Adrenal gland (tissue), 12 donors: Measurements from ENCODE around the gene L3MBTL1. TPM values are rescaled to one million over a fixed set of nuclear protein-coding genes. Genes with fewer than 3 reads are reported as not detected.

ENCODE experiments used
- DNase-seq, 7 donors: peaks; one replicate each; pipeline ENCODE4 v3.0.0-alpha.2; 2019 to 2020
- H3K27ac ChIP-seq, 5 donors: fragments of 200-600 bp; sonication (generic) in 4 of 5; 1 replicate in 3 of 5; 2 replicates in 2 of 5; pipeline versions ENCODE4 v1.5.1 to v1.8.0; 2016 to 2020; ENCODE audit warnings: mild to moderate bottlenecking in 1 of 5
- H3K27me3 ChIP-seq: fragments of 200-600 bp; 2 replicates; pipeline ENCODE4 v1.8.0; 2021
- H3K36me3 ChIP-seq, 2 donors: fragments of 200-600 bp; replicated peaks in 1 of 2; 1 replicate in 1 of 2; 2 replicates in 1 of 2; pipeline versions ENCODE4 v1.5.1 to v1.8.0; 2018 to 2022
- H3K4me1 ChIP-seq, 2 donors: fragments of 200-600 bp; replicated peaks in 1 of 2; 1 replicate in 1 of 2; 2 replicates in 1 of 2; pipeline versions ENCODE4 v1.5.1 to v1.8.0; 2018 to 2021
- H3K4me3 ChIP-seq, 4 donors: fragments of 200-600 bp; sonication (generic) in 3 of 4; one replicate each; pipeline ENCODE4 v1.5.1; 2016 to 2018
- H3K9me3 ChIP-seq, 3 donors: fragments of 200-600 bp; sonication (generic) in 1 of 3; replicated peaks in 1 of 3; 1 replicate in 2 of 3; 2 replicates in 1 of 3; pipeline versions ENCODE4 v1.5.1 to v1.8.0; 2016 to 2021
- POLR2A ChIP-seq, 2 donors: fragments of 450-650 bp; IDR thresholded peaks; one replicate each; pipeline ENCODE4 v1.6.1; 2017; ENCODE audit warnings: antibody characterized with exemption in 2 of 2, mild to moderate bottlenecking in 2 of 2, moderate library complexity in 1 of 2
- WGBS, 4 donors: extraction: QIAGEN DNeasy Blood & Tissue Kit in 2 of 4; methylation state at CpG; one replicate each; pipeline versions ENCODE4 v1.1.5 to v1.1.7; 2013 to 2017; 5-methylcytosine and 5-hydroxymethylcytosine counted together
- intact Hi-C, 2 donors: fragments of 100-400 bp; cut with DNase I; formaldehyde crosslinking; loops; one replicate each; pipeline versions ENCODE4 v1.14.1 to v1.15.0; 2022 to 2023
- polyA plus RNA-seq, 3 donors: library from polyadenylated mRNA; stranded (reverse); fragments of 200-250 nt in 2 of 3; fragments of 350-450 nt in 1 of 3; fragmentation: Illumina TruSeq in 1 of 3; extraction: RNeasy Lipid Tissue Mini Kit (QIAGEN cat#74804) in 1 of 3; gene quantifications; one replicate each; pipeline ENCODE4 v1.2.3, GENCODE V29; 2013 to 2014
- total RNA-seq, 9 donors: library from RNA; depleted of rRNA in 4 of 9; stranded (reverse); fragments of >200 nt in 4 of 9; fragments of 120-200 nt in 1 of 9; fragmentation: NEBNext Ultra II Directional in 1 of 9; extraction: Animal tissue kit (Norgen Biotek cat#: 25700) in 1 of 9; gene quantifications; one replicate each; pipeline versions ENCODE4 v1.1.0 to v1.2.4, GENCODE V29; 2013 to 2023
- TF ChIP-seq, protein P1 (sequence below), 6 experiments: fragments of 450-650 bp in 4 of 6; fragments of 200-600 bp in 2 of 6; sonication (generic) in 1 of 6; IDR thresholded peaks; 1 replicate in 5 of 6; 2 replicates in 1 of 6; pipeline versions ENCODE4 v1.5.1 to v1.8.0; 2016 to 2021; ENCODE audit warnings: antibody characterized with exemption in 6 of 6, mild to moderate bottlenecking in 2 of 6, moderate library complexity in 1 of 6
- donor health status: healthy with polysubstance abuse.
- donor health status: Bipolar disorder and iron deficiency.
- donor health status: DM: yes; HTN: yes; CAD: no.
- donor health status: DM: no; HTN: no; CAD: no.
- donor health status: DM: no; HTN: no; CAD: no.
- donor health status: DM: yes; HTN: yes; CAD: no.

L3MBTL1 gene
- total and polyA plus RNA-seq, 12 donors, result 3.3 to 24.4 (median 14.0) TPM

DNA sequence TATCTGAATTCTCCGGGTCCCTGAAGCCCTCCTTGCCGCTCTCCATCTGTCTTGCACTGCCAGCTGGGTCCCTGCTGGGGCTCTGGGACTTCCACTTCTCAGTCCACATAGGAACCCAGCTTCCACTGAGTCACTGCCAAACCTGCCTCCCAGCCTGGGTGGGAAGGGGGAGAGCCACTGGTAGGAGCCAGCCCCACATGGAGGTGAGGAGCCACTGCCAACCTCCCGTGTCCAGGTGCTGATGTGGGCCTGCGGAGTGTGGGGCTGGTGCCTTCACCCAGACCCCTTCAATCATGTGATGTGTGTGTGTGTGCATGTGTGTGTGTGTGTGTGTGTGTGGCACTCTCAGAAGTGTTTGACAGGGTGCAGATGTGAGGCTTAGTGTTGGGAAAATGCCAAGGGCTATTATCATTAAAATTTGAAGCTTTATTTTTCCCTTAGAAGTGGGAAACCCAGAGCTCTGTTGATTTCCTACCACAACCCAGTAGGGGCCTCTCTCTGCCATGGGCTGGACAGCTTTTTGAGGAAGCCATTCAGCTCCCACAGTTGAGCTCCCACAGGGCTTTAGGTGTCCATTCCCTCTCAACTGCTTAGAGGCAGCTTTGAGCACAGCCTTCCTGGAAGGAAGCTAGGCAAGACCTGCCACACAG lies 42.0 kb downstream of the L3MBTL1 start:
- Histone ChIP-seq H3K27ac (no peak overlapping the region), H3K4me3 (no peak overlapping the region), H3K27me3 (no peaks in the 10 kb centered on the region), H3K36me3 (no peaks in the 10 kb centered on the region), H3K4me1 (no peaks in the 10 kb centered on the region), H3K9me3 (no peaks in the 10 kb centered on the region)
- TF ChIP-seq POLR2A (IDR thresholded peaks at IDR 0.05), result no peak
- TF ChIP-seq, protein P1, sequence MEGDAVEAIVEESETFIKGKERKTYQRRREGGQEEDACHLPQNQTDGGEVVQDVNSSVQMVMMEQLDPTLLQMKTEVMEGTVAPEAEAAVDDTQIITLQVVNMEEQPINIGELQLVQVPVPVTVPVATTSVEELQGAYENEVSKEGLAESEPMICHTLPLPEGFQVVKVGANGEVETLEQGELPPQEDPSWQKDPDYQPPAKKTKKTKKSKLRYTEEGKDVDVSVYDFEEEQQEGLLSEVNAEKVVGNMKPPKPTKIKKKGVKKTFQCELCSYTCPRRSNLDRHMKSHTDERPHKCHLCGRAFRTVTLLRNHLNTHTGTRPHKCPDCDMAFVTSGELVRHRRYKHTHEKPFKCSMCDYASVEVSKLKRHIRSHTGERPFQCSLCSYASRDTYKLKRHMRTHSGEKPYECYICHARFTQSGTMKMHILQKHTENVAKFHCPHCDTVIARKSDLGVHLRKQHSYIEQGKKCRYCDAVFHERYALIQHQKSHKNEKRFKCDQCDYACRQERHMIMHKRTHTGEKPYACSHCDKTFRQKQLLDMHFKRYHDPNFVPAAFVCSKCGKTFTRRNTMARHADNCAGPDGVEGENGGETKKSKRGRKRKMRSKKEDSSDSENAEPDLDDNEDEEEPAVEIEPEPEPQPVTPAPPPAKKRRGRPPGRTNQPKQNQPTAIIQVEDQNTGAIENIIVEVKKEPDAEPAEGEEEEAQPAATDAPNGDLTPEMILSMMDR (IDR thresholded peaks at IDR 0.05), result no peak
- intact Hi-C loops, result no loop called here
- WGBS, 4 donors, result 83 to 90% (median 90%) methylated on average over 4 of the region's 4 CpGs
- no peak for DNase-seq

DNA sequence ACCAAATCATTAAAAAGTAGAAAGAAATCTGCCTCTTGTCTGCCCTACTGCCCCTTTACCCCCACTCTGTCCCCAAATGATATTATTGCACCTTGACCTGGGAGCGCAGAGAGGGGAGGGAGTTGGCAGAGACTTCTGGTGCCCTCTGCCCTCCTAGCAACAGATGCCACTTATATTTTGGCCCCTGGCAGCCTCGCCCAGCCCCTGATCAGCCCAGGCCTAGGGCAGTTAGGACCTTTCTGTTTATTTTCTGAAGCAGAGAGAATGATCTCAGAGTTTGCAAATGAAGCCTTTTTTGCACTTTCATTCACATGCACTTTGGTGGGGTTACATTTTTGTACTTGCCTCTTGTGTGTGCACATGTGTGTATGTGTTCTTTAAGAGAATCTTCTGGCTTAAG lies 43.0 kb downstream of the L3MBTL1 start:
- 74 to 100% (median 89%) methylated on average over 2 of the region's 2 CpGs for WGBS, 4 donors
- H3K4me3 ChIP-seq, result no peak overlapping the region
- H3K27ac ChIP-seq, result no peak overlapping the region
- intact Hi-C loops, result no loop called here
- H3K27me3 ChIP-seq, result no peaks in the 10 kb centered on the region
- no peaks in the 10 kb centered on the region for H3K9me3 ChIP-seq
- no peaks in the 10 kb centered on the region for H3K4me1 ChIP-seq
- DNase-seq, result no peak
- no peak for TF ChIP-seq POLR2A (IDR thresholded peaks at IDR 0.05)
- TF ChIP-seq, protein P1 (IDR thresholded peaks at IDR 0.05), result no peak
- H3K36me3 ChIP-seq, result no peaks in the 10 kb centered on the region

DNA sequence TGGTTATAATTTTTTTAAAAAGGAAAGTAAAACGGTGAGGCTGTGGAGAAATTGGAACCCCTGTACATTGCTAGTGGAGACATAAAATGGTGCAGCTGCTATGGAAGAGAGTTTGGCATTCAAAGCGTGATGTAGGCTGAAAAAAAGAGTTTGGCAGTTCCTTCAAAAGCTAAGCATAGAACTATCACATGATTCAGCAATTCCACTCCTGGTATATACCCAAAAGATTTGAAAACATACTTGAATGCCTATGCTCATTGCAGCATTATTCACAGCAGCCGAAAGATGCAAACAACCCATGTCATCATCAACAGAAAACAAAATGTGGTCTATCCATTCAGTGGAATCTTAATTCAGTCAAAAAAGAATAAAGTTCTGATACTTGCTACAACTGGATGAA lies 46.9 kb downstream of the L3MBTL1 start:
- DNase-seq, result no peak
- Histone ChIP-seq H3K4me3 (no peak overlapping the region), H3K27ac (no peak overlapping the region), H3K9me3 (no peaks in the 10 kb centered on the region), H3K27me3 (no peaks in the 10 kb centered on the region), H3K4me1 (peaks cover 0 to 3% of the 10 kb centered on the region in 2 donors), H3K36me3 (no peaks in the 10 kb centered on the region)
- TF ChIP-seq POLR2A (IDR thresholded peaks at IDR 0.05), result no peak
- TF ChIP-seq, protein P1 (IDR thresholded peaks at IDR 0.05), result no peak
- intact Hi-C loops, result no loop called here
- WGBS, 4 donors, result 79 to 88% (median 84%) methylated on average over 3 of the region's 3 CpGs

DNA sequence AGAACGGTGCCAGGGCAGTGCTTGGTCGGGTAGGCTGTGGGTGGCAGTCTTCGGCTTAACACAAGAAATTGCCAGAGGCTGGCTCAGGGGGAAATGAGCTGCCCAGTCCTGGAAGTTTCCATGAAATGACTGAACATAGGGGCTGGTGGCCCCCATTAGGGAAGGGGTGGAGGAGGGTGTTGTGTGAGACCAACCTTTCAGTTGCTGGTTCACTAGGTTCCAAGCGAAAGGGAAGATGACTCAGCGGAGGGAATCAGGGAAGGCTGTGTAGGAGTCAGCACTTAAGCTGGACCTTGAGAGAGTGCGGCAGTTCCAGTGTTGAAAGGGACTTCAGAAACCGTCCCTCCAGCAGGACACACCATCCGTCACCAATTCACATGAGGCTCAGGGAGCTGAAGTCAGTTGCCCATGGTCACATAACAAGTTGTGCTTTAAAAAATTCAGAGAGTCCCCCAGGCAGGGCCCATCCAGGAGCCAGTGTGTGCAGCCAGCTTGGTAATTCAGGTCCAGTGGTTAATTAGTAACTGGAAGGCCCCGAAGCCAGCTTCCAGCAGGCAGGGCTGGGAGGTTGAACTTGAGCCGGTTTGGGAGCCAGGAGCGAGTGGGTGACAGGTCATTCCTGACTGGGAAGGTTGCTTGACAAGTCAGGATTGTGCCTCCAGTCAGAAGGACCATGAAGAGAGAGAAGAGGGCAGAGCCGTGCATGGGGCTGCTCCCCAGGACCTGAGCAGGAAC lies 51.1 kb downstream of the L3MBTL1 start, which contains the start of gene SGK2:
TSS of gene SGK2 (plus strand) at position 616 of the 735 bp plus-strand sequence. CDS start 7,469 bp downstream, outside the sequence.
- H3K4me3 ChIP-seq, result no peak within 1 kb of the TSS
- no peaks in the 10 kb centered on the region for H3K27me3 ChIP-seq
- H3K4me1 ChIP-seq, result peaks cover 0 to 3% of the 10 kb centered on the region in 2 donors
- DNase-seq, result peak in 6 of 7 donors; percentile 58 to 76 (median 68)
- TF ChIP-seq, protein P1 (IDR thresholded peaks at IDR 0.05), result no peak
- no peak for TF ChIP-seq POLR2A (IDR thresholded peaks at IDR 0.05)
- H3K27ac ChIP-seq, result peak within 1 kb of the TSS in 2 of 5 donors; percentile 21 to 39
- intact Hi-C loops, result no loop called here
- WGBS, 4 donors, result 54 to 64% (median 58%) methylated on average over 11 to 12 of the region's 12 CpGs
- no peaks in the 10 kb centered on the region for H3K9me3 ChIP-seq
- no peaks in the 10 kb centered on the region for H3K36me3 ChIP-seq
